ENCODE results near the gene JUN. TPM values are rescaled to one million over a fixed set of nuclear protein-coding genes. Genes with fewer than 3 reads are reported as not detected.
A peak's percentile ranks its signal among the peaks of the same experiment; 100 is the strongest.

The JUN gene
- total and polyA plus RNA-seq, 2 of the 13 experiments (the other 11 are each of a cell fraction or from before 2014, with no cell fraction given), result 18.2 to 22.3 TPM

DNA sequence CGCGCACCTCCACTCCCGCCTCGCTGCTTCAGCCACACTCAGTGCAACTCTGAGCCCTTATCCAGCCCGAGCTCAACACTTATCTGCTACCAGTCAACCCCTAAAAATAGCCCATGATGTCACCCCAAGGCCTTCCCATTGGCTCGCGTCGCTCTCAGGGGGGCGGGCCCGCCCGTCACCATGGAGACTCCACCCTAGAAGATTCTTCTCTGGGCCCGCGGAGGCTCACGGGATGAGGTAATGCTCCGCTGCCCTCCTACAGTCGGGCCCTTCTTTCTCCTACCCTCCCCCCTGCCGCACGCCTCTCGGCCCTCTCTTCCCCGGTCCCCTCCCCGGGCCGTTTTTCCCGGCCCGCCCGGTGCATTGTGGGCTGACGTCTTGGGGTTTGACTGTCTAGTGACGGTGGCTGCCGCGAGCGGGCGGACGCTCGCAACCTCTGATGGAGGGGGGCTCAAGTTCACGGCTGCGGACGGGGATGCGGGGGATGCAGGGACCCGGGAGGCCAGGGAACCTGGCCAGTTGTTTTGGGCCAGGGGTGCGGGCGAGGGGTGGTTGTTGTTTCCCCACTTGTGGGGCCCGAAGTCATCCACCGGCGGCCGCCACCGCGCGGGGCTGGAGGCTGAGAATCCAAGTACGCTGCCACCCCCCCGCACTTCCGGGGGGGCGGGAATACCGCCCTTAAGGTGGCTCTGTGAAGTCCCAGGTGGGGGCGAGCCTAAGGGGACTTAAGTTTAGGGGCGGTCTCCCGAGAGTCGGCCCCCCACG lies at the start of gene JUN (continued):
- TF ChIP-seq, protein P1, sequence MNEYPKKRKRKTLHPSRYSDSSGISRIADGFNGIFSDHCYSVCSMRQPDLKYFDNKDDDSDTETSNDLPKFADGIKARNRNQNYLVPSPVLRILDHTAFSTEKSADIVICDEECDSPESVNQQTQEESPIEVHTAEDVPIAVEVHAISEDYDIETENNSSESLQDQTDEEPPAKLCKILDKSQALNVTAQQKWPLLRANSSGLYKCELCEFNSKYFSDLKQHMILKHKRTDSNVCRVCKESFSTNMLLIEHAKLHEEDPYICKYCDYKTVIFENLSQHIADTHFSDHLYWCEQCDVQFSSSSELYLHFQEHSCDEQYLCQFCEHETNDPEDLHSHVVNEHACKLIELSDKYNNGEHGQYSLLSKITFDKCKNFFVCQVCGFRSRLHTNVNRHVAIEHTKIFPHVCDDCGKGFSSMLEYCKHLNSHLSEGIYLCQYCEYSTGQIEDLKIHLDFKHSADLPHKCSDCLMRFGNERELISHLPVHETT (CRISPR knock-in tag; conservative IDR thresholded peaks at IDR 0.05), result 0 out of 2 replicates have a peak, but pooled peaks have one; percentile 51
- TF ChIP-seq ZNF281 (CRISPR knock-in tag; IDR thresholded peaks at IDR 0.05; ENCODE audit: borderline replicate concordance) (peak; percentile 83), NR2C2 (CRISPR knock-in tag; IDR thresholded peaks at IDR 0.05; ENCODE audit: borderline replicate concordance) (no peak; the same call in 1 of the 2 replicates), ETV6 (CRISPR knock-in tag; conservative IDR thresholded peaks at IDR 0.05) (no peak), MED1 (CRISPR knock-in tag; IDR thresholded peaks at IDR 0.05) (peak; percentile 80), NCOA5 (CRISPR knock-in tag; IDR thresholded peaks at IDR 0.05) (no peak), ZNF292 (CRISPR knock-in tag; IDR thresholded peaks at IDR 0.05; ENCODE audit: borderline replicate concordance, low read depth) (no peak; the same call in 1 of the 2 replicates), ISX (CRISPR knock-in tag; conservative IDR thresholded peaks at IDR 0.05) (no peak), ZNF543 (CRISPR knock-in tag; IDR thresholded peaks at IDR 0.05) (no peak), ZBTB21 (CRISPR knock-in tag; IDR thresholded peaks at IDR 0.05) (no peak), ZNF343 (CRISPR knock-in tag; IDR thresholded peaks at IDR 0.05) (peak; percentile 11; the same call in 1 of the 2 replicates), MED8 (CRISPR knock-in tag; IDR thresholded peaks at IDR 0.05; ENCODE audit: insufficient replicate concordance) (peak; percentile 36)

All from HepG2 (cell line).